ENCODE results near the gene PHETA1. TPM values are rescaled to one million over a fixed set of nuclear protein-coding genes. Genes with fewer than 3 reads are reported as not detected.

The PHETA1 gene
- total RNA-seq, 1 donor from 2014 or later, result 14.9 TPM

DNA sequence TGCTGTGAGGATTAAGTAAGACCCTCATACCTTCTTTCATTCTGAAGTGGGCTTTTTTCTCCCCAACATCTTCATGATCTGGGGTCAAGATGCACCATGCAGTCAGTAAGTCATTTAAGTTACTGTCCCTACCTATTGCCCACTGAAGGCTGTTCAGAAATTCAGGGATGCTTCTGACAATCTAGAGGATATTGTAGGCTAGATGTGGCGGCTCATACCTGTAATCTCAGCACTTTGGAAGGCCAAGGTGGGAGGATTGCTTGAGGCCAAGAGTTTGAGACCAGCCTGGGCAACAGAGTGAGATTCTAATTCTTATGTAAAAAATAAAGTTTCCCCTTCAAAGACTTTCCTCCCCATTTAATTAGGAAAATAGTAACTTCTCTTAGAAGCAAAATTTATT, 28.7 kb downstream of the PHETA1 start:
- no peaks in the 10 kb centered on the region for H3K36me3 ChIP-seq (ENCODE audit: insufficient read depth, low read length)
- no peak overlapping the region for H3K4me2 ChIP-seq (ENCODE audit: low read length)

DNA sequence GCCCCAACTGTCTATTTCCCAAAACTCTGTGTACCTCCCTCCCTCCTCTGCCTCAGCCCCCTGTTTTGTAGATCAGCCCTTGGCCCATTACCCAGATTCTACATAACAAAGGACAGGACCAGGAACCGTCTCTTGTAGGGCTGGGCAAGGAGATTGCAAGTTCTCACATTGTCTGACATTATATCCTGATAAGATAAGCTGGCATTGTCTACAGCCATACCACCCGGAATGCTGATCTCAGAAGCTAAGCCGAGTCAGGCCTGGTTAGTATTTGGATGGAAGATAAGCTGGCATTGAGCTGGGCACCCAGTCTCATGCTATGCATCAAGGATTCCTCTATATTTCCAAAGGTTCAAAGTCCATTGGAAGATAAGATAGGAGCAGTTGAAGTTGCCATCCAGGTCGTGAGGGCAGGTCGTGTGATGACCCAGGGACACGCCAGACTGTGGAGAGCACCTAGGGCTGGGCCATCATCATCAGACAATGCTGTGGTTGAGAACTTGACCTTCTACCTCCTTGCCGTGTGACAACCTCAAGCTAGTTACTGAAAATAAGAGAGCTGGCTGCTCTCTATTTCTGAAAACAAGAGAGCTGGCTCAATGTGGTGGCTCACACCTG, 29.5 kb downstream of the PHETA1 start:
- TF ChIP-seq EZH2 (IDR thresholded peaks at IDR 0.05; ENCODE audit: insufficient read depth, low read length), result no peak
- TF ChIP-seq, protein P1, sequence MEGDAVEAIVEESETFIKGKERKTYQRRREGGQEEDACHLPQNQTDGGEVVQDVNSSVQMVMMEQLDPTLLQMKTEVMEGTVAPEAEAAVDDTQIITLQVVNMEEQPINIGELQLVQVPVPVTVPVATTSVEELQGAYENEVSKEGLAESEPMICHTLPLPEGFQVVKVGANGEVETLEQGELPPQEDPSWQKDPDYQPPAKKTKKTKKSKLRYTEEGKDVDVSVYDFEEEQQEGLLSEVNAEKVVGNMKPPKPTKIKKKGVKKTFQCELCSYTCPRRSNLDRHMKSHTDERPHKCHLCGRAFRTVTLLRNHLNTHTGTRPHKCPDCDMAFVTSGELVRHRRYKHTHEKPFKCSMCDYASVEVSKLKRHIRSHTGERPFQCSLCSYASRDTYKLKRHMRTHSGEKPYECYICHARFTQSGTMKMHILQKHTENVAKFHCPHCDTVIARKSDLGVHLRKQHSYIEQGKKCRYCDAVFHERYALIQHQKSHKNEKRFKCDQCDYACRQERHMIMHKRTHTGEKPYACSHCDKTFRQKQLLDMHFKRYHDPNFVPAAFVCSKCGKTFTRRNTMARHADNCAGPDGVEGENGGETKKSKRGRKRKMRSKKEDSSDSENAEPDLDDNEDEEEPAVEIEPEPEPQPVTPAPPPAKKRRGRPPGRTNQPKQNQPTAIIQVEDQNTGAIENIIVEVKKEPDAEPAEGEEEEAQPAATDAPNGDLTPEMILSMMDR (IDR thresholded peaks at IDR 0.05; ENCODE audit: insufficient read depth, low read depth, low read length), result no peak

More for the DNA sequence above, 28.7 kb downstream of the PHETA1 start:
- Histone ChIP-seq H3K9me3 (ENCODE audit: insufficient read depth, low read depth, low read length) (no peaks in the 10 kb centered on the region), H3K27me3 (ENCODE audit: insufficient read depth, low read length) (peaks cover 5% of the 10 kb centered on the region), H2AFZ (ENCODE audit: low read depth, low read length) (no peak overlapping the region), H3K4me1 (ENCODE audit: insufficient read depth, low read length) (no peaks in the 10 kb centered on the region), H3K79me2 (ENCODE audit: insufficient read depth, low read length) (no peaks in the 10 kb centered on the region), H3K4me3 (ENCODE audit: insufficient read depth, low read depth, low read length) (no peak overlapping the region), H3K9ac (ENCODE audit: low read length) (no peak overlapping the region), H3K27ac (ENCODE audit: low read depth, low read length) (no peak overlapping the region), H4K20me1 (ENCODE audit: insufficient read depth, low read length) (no peaks in the 10 kb centered on the region)
- Mint-ChIP-seq H3K4me3 (ENCODE audit: unreplicated experiment) (no peak overlapping the region), H3K27me3 (ENCODE audit: low read depth, unreplicated experiment) (peaks cover 5% of the 10 kb centered on the region), H3K36me3 (ENCODE audit: low read depth, unreplicated experiment) (no peaks in the 10 kb centered on the region), H3K4me1 (ENCODE audit: low read depth, unreplicated experiment) (no peaks in the 10 kb centered on the region), H3K27ac (ENCODE audit: unreplicated experiment) (no peak overlapping the region), H3K9me3 (ENCODE audit: unreplicated experiment) (peaks cover 7% of the 10 kb centered on the region)
- TF ChIP-seq, protein P1 (IDR thresholded peaks at IDR 0.05; ENCODE audit: insufficient read depth, low read depth, low read length), result no peak
- FAIRE-seq (no peak), DNase-seq (ENCODE audit: low read depth) (no peak)

DNA sequence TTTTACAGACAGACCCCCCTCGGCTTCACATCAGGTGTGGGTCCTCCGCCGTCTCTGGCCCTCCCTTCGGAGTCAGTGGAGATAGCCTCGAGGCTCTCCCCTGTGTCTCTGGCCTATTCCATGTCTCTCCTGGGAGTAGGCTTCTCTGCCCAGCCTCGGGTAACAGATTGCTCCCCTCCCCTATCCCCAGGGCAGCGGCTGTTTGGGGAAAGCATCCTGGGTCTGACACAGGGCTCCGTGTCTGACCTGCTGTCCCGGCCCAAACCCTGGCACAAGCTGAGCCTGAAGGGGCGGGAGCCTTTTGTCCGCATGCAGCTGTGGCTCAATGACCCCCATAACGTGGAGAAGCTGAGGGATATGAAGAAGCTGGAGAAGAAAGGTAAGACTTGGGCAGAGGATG, 30.8 kb downstream of the PHETA1 start:
- H3K9me3 ChIP-seq (ENCODE audit: insufficient read depth, low read depth, low read length), result no peaks in the 10 kb centered on the region
- FAIRE-seq (no peak), DNase-seq (ENCODE audit: low read depth) (no peak)
- H2AFZ ChIP-seq (ENCODE audit: low read depth, low read length), result no peak overlapping the region
- no peaks in the 10 kb centered on the region for H3K4me1 Mint-ChIP-seq (ENCODE audit: low read depth, unreplicated experiment)
- no peak overlapping the region for H3K9ac ChIP-seq (ENCODE audit: low read length)
- H3K36me3 Mint-ChIP-seq (ENCODE audit: low read depth, unreplicated experiment), result no peaks in the 10 kb centered on the region
- no peak overlapping the region for H3K4me2 ChIP-seq (ENCODE audit: low read length)
- H3K4me3 Mint-ChIP-seq (ENCODE audit: unreplicated experiment), result no peak overlapping the region
- no peak overlapping the region for H3K27ac ChIP-seq (ENCODE audit: low read depth, low read length)
- no peak overlapping the region for H3K27ac Mint-ChIP-seq (ENCODE audit: unreplicated experiment)
- H3K9me3 Mint-ChIP-seq (ENCODE audit: unreplicated experiment), result peaks cover under 1% of the 10 kb centered on the region
- peaks cover 5% of the 10 kb centered on the region for H3K27me3 ChIP-seq (ENCODE audit: insufficient read depth, low read length)
- H3K4me1 ChIP-seq (ENCODE audit: insufficient read depth, low read length), result no peaks in the 10 kb centered on the region
- no peak overlapping the region for H3K4me3 ChIP-seq (ENCODE audit: insufficient read depth, low read depth, low read length)
- H4K20me1 ChIP-seq (ENCODE audit: insufficient read depth, low read length), result no peaks in the 10 kb centered on the region
- TF ChIP-seq EZH2 (IDR thresholded peaks at IDR 0.05; ENCODE audit: insufficient read depth, low read length), result no peak
- TF ChIP-seq, protein P1 (IDR thresholded peaks at IDR 0.05; ENCODE audit: insufficient read depth, low read depth, low read length), result no peak
- H3K27me3 Mint-ChIP-seq (ENCODE audit: low read depth, unreplicated experiment), result peaks cover 5% of the 10 kb centered on the region
- H3K36me3 ChIP-seq (ENCODE audit: insufficient read depth, low read length), result no peaks in the 10 kb centered on the region
- H3K79me2 ChIP-seq (ENCODE audit: insufficient read depth, low read length), result no peaks in the 10 kb centered on the region

More for the DNA sequence above, 29.5 kb downstream of the PHETA1 start:
- Histone ChIP-seq H3K4me1 (ENCODE audit: insufficient read depth, low read length) (no peaks in the 10 kb centered on the region), H3K9ac (ENCODE audit: low read length) (no peak overlapping the region), H3K9me3 (ENCODE audit: insufficient read depth, low read depth, low read length) (no peaks in the 10 kb centered on the region), H3K4me3 (ENCODE audit: insufficient read depth, low read depth, low read length) (no peak overlapping the region), H3K4me2 (ENCODE audit: low read length) (no peak overlapping the region), H3K27me3 (ENCODE audit: insufficient read depth, low read length) (peaks cover 5% of the 10 kb centered on the region), H2AFZ (ENCODE audit: low read depth, low read length) (no peak overlapping the region), H3K36me3 (ENCODE audit: insufficient read depth, low read length) (no peaks in the 10 kb centered on the region), H3K27ac (ENCODE audit: low read depth, low read length) (no peak overlapping the region), H4K20me1 (ENCODE audit: insufficient read depth, low read length) (no peaks in the 10 kb centered on the region), H3K79me2 (ENCODE audit: insufficient read depth, low read length) (no peaks in the 10 kb centered on the region)
- Mint-ChIP-seq H3K27ac (ENCODE audit: unreplicated experiment) (no peak overlapping the region), H3K27me3 (ENCODE audit: low read depth, unreplicated experiment) (peaks cover 5% of the 10 kb centered on the region), H3K9me3 (ENCODE audit: unreplicated experiment) (peaks cover 7% of the 10 kb centered on the region), H3K36me3 (ENCODE audit: low read depth, unreplicated experiment) (no peaks in the 10 kb centered on the region), H3K4me1 (ENCODE audit: low read depth, unreplicated experiment) (no peaks in the 10 kb centered on the region), H3K4me3 (ENCODE audit: unreplicated experiment) (no peak overlapping the region)
- DNase-seq (ENCODE audit: low read depth), result no peak
- no peak for FAIRE-seq
